ENCODE data around the gene ATP5F1B.

Gene ATP5F1B

DNA sequence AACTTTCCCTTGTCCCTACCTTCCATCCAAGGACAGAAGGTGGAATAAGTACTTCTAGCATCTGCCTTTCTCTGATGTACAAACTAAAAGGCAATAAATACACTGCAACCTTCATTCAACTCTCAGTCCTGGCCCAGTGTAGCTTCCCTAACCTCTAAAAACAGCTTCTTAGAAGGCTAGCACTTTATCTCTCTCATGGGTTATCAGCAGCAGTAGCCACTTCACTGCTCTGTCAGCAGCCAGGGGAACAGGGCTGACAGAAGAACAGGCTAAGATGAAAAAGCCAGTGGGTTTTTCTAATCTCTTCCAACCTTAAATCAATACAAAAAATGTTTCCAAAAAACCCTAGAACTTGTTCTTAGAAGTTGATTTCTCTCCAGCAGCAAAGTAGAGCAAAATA is 28.9 kb downstream of the ATP5F1B start:
- Histone ChIP-seq H2AK5ac (ENCODE audit: low read length, severe bottlenecking) (no peak overlapping the region), H3K27me3 (ENCODE audit: control insufficient read depth in 1 of 2, insufficient read depth in 1 of 2, low read length in 2 of 2) (no peaks in the 10 kb centered on the region), H3K23ac (ENCODE audit: low read length in 2 of 2) (no peak overlapping the region), H2BK120ac (ENCODE audit: low read depth, low read length) (no peak overlapping the region), H3K18ac (ENCODE audit: low read depth in 1 of 2, low read length in 2 of 2) (no peak overlapping the region), H3K4me3 (ENCODE audit: insufficient read depth in 1 of 2, low read depth in 1 of 2, low read length in 2 of 2) (no peak overlapping the region), H3K4me2 (ENCODE audit: low read length, poor library complexity, severe bottlenecking) (no peak overlapping the region), H2BK5ac (ENCODE audit: low read depth, low read length, poor library complexity, severe bottlenecking) (no peak overlapping the region), H3K27ac (ENCODE audit: low read length, poor library complexity, severe bottlenecking) (no peak overlapping the region), H4K91ac (ENCODE audit: low read length) (no peak overlapping the region), H4K8ac (ENCODE audit: low read length) (no peak overlapping the region), H3K9me3 (ENCODE audit: control insufficient read depth, low read length) (no peaks in the 10 kb centered on the region), H3K14ac (ENCODE audit: low read length in 2 of 2) (no peak overlapping the region), H3K79me1 (replicated peaks; ENCODE audit: low read length, poor library complexity, severe bottlenecking) (peaks cover 34% of the 10 kb centered on the region), H3K4ac (ENCODE audit: low read depth in 1 of 2, low read length in 2 of 2) (no peak overlapping the region), H3K36me3 (ENCODE audit: control insufficient read depth in 1 of 2, insufficient read depth in 2 of 2, low read depth in 1 of 2, low read length in 2 of 2) (peaks cover 47 to 95% of the 10 kb centered on the region in 2 experiments), H2BK12ac (ENCODE audit: low read length in 2 of 2) (no peak overlapping the region), H2BK15ac (ENCODE audit: low read depth, poor library complexity, severe bottlenecking) (no peak overlapping the region), H2AFZ (ENCODE audit: low read depth, low read length) (no peak overlapping the region), H3K4me1 (ENCODE audit: control insufficient read depth, insufficient read depth, low read depth, low read length) (no peaks in the 10 kb centered on the region), H3K9ac (ENCODE audit: low read length) (peak overlapping the region; percentile 24)
- DNase-seq: no peak

DNA sequence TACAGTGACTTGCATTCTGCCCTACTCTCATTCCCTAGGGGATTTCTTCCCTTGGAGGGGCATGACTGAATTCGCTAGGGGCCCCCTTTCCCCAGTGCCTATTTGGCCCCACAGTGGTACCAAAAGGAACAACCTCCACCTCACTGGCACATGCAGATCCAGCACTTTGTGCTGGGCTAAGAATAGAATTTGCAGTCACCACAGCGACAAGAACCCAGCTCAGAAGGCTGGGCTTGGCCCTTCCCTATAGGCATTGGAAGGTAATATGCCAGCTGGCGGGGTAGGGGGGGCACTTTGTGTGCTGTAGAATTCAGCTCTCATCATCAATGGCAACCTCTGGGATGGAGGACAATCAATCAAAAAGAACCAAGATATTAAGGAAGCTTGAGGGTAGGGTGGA is 29.5 kb downstream of the ATP5F1B start:
- H3K36me3 ChIP-seq (ENCODE audit: control insufficient read depth in 1 of 2, insufficient read depth in 2 of 2, low read depth in 1 of 2, low read length in 2 of 2): peaks cover 51 to 96% of the 10 kb centered on the region in 2 experiments
- no peak overlapping the region for H3K23ac ChIP-seq (ENCODE audit: low read length in 2 of 2)
- H3K18ac ChIP-seq (ENCODE audit: low read depth in 1 of 2, low read length in 2 of 2): no peak overlapping the region
- no peak overlapping the region for H3K4ac ChIP-seq (ENCODE audit: low read depth in 1 of 2, low read length in 2 of 2)
- no peak overlapping the region for H3K9ac ChIP-seq (ENCODE audit: low read length)
- H2BK5ac ChIP-seq (ENCODE audit: low read depth, low read length, poor library complexity, severe bottlenecking): no peak overlapping the region
- peaks cover 39% of the 10 kb centered on the region for H3K79me1 ChIP-seq (replicated peaks; ENCODE audit: low read length, poor library complexity, severe bottlenecking)
- no peak overlapping the region for H4K91ac ChIP-seq (ENCODE audit: low read length)
- H3K14ac ChIP-seq (ENCODE audit: low read length in 2 of 2): no peak overlapping the region
- no peak overlapping the region for H4K8ac ChIP-seq (ENCODE audit: low read length)
- H2BK120ac ChIP-seq (ENCODE audit: low read depth, low read length): no peak overlapping the region
- H2BK15ac ChIP-seq (ENCODE audit: low read depth, poor library complexity, severe bottlenecking): no peak overlapping the region
- H2BK12ac ChIP-seq (ENCODE audit: low read length in 2 of 2): no peak overlapping the region
- no peaks in the 10 kb centered on the region for H3K27me3 ChIP-seq (ENCODE audit: control insufficient read depth in 1 of 2, insufficient read depth in 1 of 2, low read length in 2 of 2)
- no peak overlapping the region for H2AK5ac ChIP-seq (ENCODE audit: low read length, severe bottlenecking)
- no peak overlapping the region for H3K4me2 ChIP-seq (ENCODE audit: low read length, poor library complexity, severe bottlenecking)
- H3K4me1 ChIP-seq (ENCODE audit: control insufficient read depth, insufficient read depth, low read depth, low read length): no peaks in the 10 kb centered on the region
- H3K4me3 ChIP-seq (ENCODE audit: insufficient read depth in 1 of 2, low read depth in 1 of 2, low read length in 2 of 2): no peak overlapping the region
- H2AFZ ChIP-seq (ENCODE audit: low read depth, low read length): no peak overlapping the region
- H3K27ac ChIP-seq (ENCODE audit: low read length, poor library complexity, severe bottlenecking): no peak overlapping the region
- 100% methylated on average over 3 of the region's 3 CpGs for WGBS
- no peak for DNase-seq
- no peaks in the 10 kb centered on the region for H3K9me3 ChIP-seq (ENCODE audit: control insufficient read depth, low read length)

DNA sequence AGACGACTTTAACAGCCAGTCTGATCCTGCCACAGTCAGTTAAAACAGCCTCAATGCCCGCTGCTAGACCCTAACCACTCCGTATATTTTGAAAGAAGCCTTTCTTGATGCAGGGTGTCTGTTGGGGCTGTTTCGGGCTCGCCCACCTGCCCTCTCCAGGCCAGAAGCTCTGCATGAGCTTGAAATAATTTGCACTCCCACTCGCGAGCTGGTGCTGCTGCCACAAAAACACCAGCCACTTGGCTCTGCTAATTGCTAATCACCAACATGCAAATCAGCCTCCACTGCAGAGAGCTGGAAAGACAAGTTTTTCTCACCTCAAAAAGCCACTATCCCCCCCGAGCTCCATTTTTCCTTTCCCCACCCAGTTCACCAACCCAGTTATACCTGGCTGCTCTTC is 31.2 kb downstream of the ATP5F1B start:
- WGBS: 96% methylated on average over 8 of the region's 8 CpGs
- H3K9ac ChIP-seq (ENCODE audit: low read length): no peak overlapping the region

DNA sequence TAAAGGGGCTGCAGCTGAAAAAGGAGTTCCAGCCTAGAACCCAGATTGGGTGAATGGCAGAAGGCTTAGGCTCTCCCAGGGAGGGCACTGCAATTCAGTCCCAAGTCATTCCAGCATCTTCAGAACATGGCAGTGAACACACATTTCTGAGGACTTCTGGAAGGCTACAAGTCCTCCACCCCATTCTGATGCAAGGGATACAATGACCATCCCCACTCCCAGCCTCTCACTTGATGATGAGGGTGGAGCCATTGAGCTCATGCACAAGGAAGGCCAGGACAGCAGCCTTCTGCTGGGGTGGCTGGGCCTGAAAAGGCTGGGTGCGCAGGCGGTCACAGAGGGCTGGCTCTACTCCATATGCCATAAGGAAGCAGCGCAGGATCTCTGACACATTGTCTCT is 41.4 kb downstream of the ATP5F1B start:
- Histone ChIP-seq H3K79me1 (replicated peaks; ENCODE audit: low read length, poor library complexity, severe bottlenecking) (peaks cover 35% of the 10 kb centered on the region), H3K18ac (ENCODE audit: low read depth in 1 of 2, low read length in 2 of 2) (no peak overlapping the region), H2AK5ac (ENCODE audit: low read length, severe bottlenecking) (no peak overlapping the region), H4K8ac (ENCODE audit: low read length) (no peak overlapping the region), H3K9me3 (ENCODE audit: control insufficient read depth, low read length) (no peaks in the 10 kb centered on the region), H3K4ac (ENCODE audit: low read depth in 1 of 2, low read length in 2 of 2) (no peak overlapping the region), H4K91ac (ENCODE audit: low read length) (no peak overlapping the region), H3K27me3 (ENCODE audit: control insufficient read depth in 1 of 2, insufficient read depth in 1 of 2, low read length in 2 of 2) (no peaks in the 10 kb centered on the region), H3K9ac (ENCODE audit: low read length) (no peak overlapping the region), H2BK15ac (ENCODE audit: low read depth, poor library complexity, severe bottlenecking) (no peak overlapping the region), H3K23ac (ENCODE audit: low read length in 2 of 2) (no peak overlapping the region), H2BK5ac (ENCODE audit: low read depth, low read length, poor library complexity, severe bottlenecking) (no peak overlapping the region), H2AFZ (ENCODE audit: low read depth, low read length) (no peak overlapping the region), H2BK120ac (ENCODE audit: low read depth, low read length) (no peak overlapping the region), H3K4me1 (ENCODE audit: control insufficient read depth, insufficient read depth, low read depth, low read length) (peaks cover 1% of the 10 kb centered on the region), H3K4me2 (ENCODE audit: low read length, poor library complexity, severe bottlenecking) (no peak overlapping the region), H3K27ac (ENCODE audit: low read length, poor library complexity, severe bottlenecking) (no peak overlapping the region), H2BK12ac (ENCODE audit: low read length in 2 of 2) (no peak overlapping the region), H3K14ac (ENCODE audit: low read length in 2 of 2) (no peak overlapping the region), H3K36me3 (ENCODE audit: control insufficient read depth in 1 of 2, insufficient read depth in 2 of 2, low read depth in 1 of 2, low read length in 2 of 2) (peaks cover 80 to 93% of the 10 kb centered on the region in 2 experiments), H3K4me3 (ENCODE audit: insufficient read depth in 1 of 2, low read depth in 1 of 2, low read length in 2 of 2) (no peak overlapping the region)
- 84% methylated on average over 3 of the region's 3 CpGs for WGBS
- DNase-seq: no peak

More for the DNA sequence above, 31.2 kb downstream of the ATP5F1B start:
- Histone ChIP-seq H3K4me3 (ENCODE audit: insufficient read depth in 1 of 2, low read depth in 1 of 2, low read length in 2 of 2) (no peak overlapping the region), H3K4me2 (ENCODE audit: low read length, poor library complexity, severe bottlenecking) (no peak overlapping the region), H3K9me3 (ENCODE audit: control insufficient read depth, low read length) (no peaks in the 10 kb centered on the region), H3K79me1 (replicated peaks; ENCODE audit: low read length, poor library complexity, severe bottlenecking) (peaks cover 41% of the 10 kb centered on the region), H3K27ac (ENCODE audit: low read length, poor library complexity, severe bottlenecking) (no peak overlapping the region), H2AFZ (ENCODE audit: low read depth, low read length) (no peak overlapping the region), H3K18ac (ENCODE audit: low read depth in 1 of 2, low read length in 2 of 2) (no peak overlapping the region), H2BK15ac (ENCODE audit: low read depth, poor library complexity, severe bottlenecking) (no peak overlapping the region), H2BK120ac (ENCODE audit: low read depth, low read length) (no peak overlapping the region), H2AK5ac (ENCODE audit: low read length, severe bottlenecking) (no peak overlapping the region), H3K36me3 (ENCODE audit: control insufficient read depth in 1 of 2, insufficient read depth in 2 of 2, low read depth in 1 of 2, low read length in 2 of 2) (peaks cover 54 to 96% of the 10 kb centered on the region in 2 experiments), H3K4me1 (ENCODE audit: control insufficient read depth, insufficient read depth, low read depth, low read length) (no peaks in the 10 kb centered on the region), H4K8ac (ENCODE audit: low read length) (no peak overlapping the region), H3K14ac (ENCODE audit: low read length in 2 of 2) (no peak overlapping the region), H2BK5ac (ENCODE audit: low read depth, low read length, poor library complexity, severe bottlenecking) (no peak overlapping the region), H3K27me3 (ENCODE audit: control insufficient read depth in 1 of 2, insufficient read depth in 1 of 2, low read length in 2 of 2) (no peaks in the 10 kb centered on the region), H4K91ac (ENCODE audit: low read length) (no peak overlapping the region), H2BK12ac (ENCODE audit: low read length in 2 of 2) (no peak overlapping the region), H3K23ac (ENCODE audit: low read length in 2 of 2) (no peak overlapping the region), H3K4ac (ENCODE audit: low read depth in 1 of 2, low read length in 2 of 2) (no peak overlapping the region)
- no peak for DNase-seq

All from mesenchymal stem cell (in vitro differentiated cells and primary cell).